ENCODE data around the gene CISD2. TPM values are rescaled to one million over a fixed set of nuclear protein-coding genes. Genes with fewer than 3 reads are reported as not detected.

Gene CISD2, protein sequence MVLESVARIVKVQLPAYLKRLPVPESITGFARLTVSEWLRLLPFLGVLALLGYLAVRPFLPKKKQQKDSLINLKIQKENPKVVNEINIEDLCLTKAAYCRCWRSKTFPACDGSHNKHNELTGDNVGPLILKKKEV
- total RNA-seq, result 23.9 and 24.5 TPM in 2 replicates

DNA sequence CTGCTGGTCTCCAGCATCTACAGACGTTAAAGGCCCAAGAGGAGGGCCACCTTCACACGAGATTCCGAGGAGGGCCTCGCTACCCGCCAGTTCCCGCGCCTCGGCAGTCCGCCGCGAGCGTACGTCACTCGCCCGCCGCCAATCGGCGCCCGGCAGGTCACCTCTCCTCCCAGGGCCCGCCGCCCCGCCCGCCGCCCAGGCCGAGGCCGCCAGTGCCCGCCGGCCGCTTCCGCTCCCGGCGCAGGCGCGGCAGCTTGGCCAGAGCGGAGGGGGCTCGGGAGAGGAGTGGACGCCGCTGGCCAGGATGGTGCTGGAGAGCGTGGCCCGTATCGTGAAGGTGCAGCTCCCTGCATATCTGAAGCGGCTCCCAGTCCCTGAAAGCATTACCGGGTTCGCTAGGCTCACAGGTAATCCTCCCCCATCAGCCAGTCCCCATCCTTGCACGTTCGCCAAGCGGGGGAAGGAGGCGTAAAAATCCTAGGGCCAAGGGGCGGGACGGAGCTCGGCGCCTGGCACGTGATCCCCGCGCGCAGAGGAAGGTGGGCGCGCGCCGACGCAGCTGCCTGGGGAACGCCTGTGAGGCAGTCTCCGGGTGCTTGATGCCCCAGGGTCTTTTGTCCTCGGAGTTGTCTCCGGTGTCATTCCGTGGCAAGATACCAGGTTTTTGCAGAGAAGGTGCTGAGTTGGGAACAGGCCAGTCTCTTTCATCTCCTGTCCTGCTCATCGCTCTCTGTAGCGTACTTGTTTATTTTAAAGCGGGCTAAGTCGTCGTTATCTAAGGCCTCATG is at the start of gene CISD2:
CISD2 (plus strand) TSS at position 212 of the 788 bp plus-strand sequence; CDS start at position 305, 93 bp downstream.

DNA sequence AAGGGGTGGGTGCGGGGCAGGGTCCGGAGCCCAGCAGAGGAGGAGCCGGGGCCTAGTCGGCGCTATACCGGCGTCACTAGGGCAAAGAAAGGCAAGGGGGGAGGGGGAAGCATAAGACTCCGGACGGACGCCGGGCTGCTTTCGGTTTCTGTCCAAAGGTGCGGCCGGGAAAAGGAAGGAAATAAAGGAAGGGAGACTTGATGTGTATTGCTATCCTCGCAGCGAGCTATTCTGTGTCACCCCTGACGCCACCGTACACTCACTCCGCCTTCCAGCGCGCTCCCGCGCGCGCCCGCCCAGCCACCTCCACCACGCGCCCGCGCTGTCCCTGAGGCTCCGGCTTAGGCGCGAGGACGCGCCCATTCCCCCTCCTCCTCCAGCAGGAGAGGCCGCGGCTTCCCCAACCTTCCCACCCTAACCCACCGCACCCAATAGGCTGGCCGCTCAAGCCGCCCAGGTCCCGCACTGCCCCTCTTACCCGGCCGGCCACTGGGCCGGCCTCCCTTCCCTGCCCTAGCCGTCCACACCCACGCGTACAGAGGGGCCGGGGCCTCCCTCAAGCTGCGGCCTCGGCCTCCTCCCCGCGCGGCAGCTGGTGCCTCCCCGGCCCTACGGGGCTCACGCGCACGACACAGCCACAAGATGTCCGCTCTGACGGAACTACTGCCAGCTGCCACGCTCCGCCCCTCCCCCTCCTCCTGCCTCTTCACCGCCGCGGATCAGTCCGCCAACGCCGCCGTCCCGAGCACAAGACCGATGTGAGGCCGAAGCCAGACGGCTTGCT is 41.7 kb upstream of the CISD2 start, which contains the start of gene UBE2D3:
UBE2D3 (minus strand) TSS at position 662 of the 784 bp plus-strand sequence. CDS start 1,043 bp downstream, outside the sequence.

Other genes starting within 250 kb of the CISD2 start
- gene MANBA, start 108.0 kb upstream of the CISD2 start, total RNA-seq, result 11.5 and 15.4 TPM in 2 replicates
- gene UBE2D3, start 41.4 kb upstream of the CISD2 start, total RNA-seq, result 308 and 381 TPM in 2 replicates
- gene SLC9B1, start 150.7 kb downstream of the CISD2 start, total RNA-seq, result 0.29 TPM in 1 of 2 replicates, not detected in the other
- gene SLC9B2, start 207.8 kb downstream of the CISD2 start, total RNA-seq, result 11.5 and 17.0 TPM in 2 replicates
- gene BDH2, start 230.8 kb downstream of the CISD2 start, total RNA-seq, result 52.1 and 59.4 TPM in 2 replicates